GM13977 (cell line): ENCODE results near the gene KRT4.

Experiments used
- DNase-seq: peaks from one replicate; pipeline ENCODE4 v3.0.0; 2012; ENCODE audit warnings: low spot score
- in situ Hi-C: fragments of 300-500 bp; cut with MboI; formaldehyde crosslinking; loops from one replicate; pipeline ENCODE4 v1.12.0; 2022; ENCODE audit warnings: low sequenced_read_pairs, low pct_unique_long_range_greater_than_20kb, mixed read lengths, inconsistent platforms; ENCODE audit not compliant: unreplicated experiment
- TF ChIP-seq, protein P1 (sequence below): IDR thresholded peaks from 2 replicates; pipeline ENCODE4 v1.5.1; 2012; ENCODE audit warnings: mild to moderate bottlenecking, control low read depth; ENCODE audit not compliant: insufficient read depth; ENCODE audit errors: extremely low read depth, missing control alignments

Gene KRT4

DNA sequence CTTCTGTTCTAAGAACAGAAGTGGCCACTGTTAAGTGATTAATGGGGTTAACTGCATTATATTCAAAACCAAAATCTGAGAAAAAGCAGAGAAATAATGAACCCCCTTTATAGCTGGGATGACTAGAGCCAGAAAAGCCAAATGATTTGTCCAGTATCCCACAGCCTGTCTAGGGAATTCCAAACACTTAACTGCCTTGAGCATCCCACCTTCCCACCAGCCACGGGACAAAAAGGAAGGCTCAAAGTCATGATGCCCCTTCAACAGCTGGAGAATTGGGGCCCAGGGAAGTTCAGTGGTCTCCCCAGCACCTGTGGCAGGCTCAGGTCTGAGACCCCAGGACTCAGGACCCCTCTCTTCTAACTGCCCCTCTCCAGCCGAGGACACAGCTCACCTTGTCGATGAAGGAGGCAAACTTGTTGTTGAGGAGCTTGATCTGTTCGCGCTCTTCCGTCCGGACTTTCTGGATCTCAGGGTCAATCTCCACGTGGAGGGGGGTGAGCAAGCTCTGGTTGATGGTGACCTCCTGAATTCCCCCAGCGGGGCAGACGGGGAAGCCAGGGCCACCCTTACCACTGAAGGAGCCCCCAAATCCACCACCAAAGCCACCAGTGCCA, 605 bp downstream of the KRT4 start:
- no peak for DNase-seq
- in situ Hi-C loops, result no loop called here
- TF ChIP-seq, protein P1, sequence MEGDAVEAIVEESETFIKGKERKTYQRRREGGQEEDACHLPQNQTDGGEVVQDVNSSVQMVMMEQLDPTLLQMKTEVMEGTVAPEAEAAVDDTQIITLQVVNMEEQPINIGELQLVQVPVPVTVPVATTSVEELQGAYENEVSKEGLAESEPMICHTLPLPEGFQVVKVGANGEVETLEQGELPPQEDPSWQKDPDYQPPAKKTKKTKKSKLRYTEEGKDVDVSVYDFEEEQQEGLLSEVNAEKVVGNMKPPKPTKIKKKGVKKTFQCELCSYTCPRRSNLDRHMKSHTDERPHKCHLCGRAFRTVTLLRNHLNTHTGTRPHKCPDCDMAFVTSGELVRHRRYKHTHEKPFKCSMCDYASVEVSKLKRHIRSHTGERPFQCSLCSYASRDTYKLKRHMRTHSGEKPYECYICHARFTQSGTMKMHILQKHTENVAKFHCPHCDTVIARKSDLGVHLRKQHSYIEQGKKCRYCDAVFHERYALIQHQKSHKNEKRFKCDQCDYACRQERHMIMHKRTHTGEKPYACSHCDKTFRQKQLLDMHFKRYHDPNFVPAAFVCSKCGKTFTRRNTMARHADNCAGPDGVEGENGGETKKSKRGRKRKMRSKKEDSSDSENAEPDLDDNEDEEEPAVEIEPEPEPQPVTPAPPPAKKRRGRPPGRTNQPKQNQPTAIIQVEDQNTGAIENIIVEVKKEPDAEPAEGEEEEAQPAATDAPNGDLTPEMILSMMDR, result no peak

DNA sequence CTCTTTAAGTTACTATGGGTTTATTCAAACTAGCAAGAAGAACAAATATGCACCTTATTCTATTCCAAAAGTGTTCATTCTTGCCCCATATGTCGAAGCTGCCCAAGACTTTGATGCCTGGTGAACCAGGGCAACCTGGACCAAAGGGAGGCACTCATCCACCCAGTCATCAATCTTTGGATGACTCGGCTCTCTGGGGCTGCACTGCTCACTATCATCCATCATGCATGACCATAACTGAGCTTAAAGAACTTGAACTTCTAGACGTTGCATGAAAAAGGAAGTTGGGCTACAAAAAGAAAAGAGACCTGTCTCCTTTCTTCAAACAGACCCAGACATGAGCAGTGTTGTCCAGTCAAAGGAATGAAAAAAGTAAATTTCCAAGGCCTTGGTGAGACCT, 1.2 kb downstream of the KRT4 start:
- DNase-seq, result no peak
- TF ChIP-seq, protein P1, result no peak
- in situ Hi-C loops, result no loop called here

DNA sequence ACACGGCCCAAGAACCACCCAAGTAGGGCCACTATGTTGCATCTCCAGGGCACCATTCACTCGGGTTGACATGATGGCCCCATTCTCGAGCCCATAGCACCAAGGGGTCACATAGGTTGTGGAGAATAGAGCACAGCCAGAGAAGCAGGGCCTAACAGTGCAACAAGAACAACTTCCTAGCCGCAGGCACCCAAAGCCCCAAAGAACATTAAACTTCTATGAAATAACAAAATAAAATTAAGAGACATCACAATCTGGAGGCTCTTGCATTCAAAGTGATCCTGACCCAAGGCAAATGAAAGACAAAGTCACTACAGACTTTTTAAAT, 1.9 kb downstream of the KRT4 start:
- no peak for DNase-seq
- in situ Hi-C loops, result no loop called here
- TF ChIP-seq, protein P1, result no peak

DNA sequence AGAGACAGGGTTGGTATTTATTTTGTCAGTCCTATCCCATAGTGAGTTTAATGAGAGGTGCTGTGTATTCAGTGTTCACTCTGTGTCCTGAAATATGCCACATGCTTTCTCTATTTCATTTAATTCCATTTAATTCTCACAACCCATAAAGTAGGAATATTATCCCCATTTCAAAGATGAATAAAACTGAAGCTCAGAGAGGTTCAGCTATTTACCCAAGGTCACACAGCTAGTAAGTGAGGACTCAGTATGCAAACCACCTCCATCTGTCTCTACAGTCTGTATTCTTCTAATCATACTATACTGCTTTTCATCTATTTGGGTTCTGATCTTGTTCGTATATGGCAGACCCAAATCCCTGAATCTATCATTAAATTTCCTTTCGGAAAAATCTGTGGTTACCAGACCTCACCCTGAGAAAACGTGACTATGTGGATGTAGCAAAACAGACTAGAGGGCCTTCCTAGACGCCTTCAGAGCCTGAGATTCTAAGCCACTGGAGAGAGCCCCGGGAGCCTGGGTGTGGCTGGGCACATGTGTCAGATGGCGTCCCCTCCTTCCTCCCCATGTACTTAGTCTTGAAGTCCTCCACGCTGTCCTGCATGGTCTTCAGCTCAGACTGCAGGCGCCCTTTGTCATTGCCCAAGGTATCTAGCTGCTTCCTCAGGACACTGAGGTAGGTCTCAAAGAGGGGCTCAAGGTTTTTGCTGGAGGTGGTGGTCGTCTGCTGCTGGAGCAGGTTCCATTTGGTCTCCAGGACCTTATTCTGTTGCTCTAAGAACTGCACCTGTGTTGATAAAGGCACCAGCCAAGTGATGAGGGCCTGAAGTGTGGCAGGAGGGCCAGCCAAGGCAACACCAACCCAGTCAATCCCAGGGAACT, 2.5 kb downstream of the KRT4 start:
- in situ Hi-C loops, result no loop called here
- DNase-seq, result no peak
- TF ChIP-seq, protein P1, result no peak

DNA sequence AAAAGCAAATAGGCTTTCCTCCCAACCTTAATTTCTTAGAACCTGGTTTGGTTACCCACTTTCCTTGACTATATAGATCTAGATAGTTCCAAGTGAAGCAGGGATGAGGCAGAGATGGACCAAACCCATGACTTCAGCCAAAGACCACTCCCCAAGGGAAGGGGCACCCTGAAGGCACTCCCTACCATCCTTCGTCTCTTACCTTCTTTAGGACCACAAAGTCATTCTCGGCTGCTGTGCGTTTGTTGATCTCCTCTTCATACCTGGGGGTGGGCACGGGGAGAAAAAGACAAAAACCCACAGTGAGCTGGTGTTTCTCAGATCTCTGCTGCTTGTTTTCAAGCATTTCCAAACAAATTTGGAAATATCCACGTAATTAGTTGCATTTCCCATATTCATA, 3.4 kb downstream of the KRT4 start:
- no peak for DNase-seq
- TF ChIP-seq, protein P1, result no peak
- in situ Hi-C loops, result no loop called here

DNA sequence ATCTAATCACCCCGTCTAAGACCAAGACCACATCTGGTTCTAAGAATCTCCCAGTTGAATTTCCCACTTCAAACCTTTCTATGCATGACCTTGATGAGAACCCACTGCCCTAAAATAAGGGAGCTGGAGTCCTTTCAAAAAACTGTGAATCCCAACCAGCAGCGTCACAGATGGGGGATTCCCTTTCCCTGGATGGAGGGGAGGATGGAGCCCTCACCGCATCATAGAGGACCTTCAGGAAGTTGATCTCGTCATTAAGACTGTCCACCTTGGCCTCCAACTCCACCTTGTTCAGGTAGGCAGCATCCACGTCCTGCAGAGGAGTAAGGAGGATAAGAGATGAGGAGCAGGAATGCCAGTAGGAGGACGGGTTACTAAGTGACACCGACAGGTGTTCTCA, 4.8 kb downstream of the KRT4 start:
- in situ Hi-C loops, result no loop called here
- TF ChIP-seq, protein P1, result no peak
- DNase-seq, result no peak
